ENCODE measurements around the gene CHCHD6.

The CHCHD6 gene

DNA sequence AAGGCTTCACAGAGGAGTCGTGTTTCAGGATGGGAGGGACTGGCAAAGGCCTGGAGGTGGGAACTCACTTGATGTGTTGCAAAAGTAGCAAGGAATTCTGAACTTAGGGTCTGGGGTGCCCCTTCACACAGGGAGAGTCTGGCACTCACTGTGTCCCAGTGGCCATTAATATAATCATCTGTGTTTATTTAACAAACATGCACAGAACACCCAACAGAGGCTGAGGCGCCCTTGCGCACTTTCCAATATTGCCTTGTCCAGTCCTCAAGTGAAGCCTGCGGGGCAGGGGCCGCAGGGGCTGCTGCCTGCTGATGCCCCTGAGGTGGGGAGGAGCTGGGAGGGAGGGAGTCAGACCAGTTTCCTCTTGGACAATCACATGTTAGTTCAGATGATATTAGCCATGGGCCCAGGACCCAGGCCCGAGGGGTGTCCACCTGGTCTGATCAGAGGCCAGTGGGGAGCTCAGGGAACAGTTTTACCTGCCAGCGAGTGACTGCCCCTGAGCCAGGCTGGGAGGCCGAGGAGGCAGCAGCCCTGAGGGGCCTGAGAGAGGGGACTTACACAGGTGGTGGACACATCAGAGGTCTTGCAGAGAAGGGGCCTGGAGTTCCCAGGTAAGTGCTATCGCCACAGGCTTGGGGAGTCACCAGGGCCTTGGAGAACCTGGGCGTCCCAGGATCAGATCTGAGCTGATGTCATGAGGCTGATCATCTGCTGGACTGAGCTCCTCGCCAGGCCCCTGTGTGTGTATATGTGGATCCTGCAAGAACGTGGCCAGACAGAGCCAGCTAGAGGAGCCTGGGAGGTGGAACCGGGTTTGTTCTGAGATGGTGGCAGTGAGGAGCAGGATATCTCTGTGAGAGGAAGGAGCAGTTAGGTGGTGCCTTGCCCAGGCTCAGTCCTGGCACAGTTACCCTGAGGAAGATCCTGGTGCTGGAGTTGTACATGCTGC is 35.3 kb upstream of the CHCHD6 start:
- DNase-seq (ENCODE audit: low spot score), result no peak

DNA sequence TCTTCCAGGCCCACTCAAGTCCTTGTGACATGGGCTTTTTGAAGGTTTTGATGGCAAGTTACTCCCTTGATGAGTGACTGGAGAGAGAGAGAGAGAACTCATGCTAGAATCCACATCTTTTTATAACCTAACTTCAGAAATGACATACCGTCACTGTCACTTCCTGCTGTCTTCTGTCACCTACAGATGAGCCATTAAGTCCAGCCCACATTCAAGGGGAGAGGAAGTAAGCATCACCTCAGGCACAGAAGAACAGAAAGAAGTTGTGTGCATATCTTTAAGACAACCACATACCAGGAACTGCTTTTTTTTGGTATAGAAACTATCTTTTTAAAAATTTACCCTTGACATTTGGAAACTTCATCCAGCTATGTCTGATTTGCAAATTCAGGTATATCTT is 32.5 kb upstream of the CHCHD6 start:
- no peak for DNase-seq (ENCODE audit: low spot score)

DNA sequence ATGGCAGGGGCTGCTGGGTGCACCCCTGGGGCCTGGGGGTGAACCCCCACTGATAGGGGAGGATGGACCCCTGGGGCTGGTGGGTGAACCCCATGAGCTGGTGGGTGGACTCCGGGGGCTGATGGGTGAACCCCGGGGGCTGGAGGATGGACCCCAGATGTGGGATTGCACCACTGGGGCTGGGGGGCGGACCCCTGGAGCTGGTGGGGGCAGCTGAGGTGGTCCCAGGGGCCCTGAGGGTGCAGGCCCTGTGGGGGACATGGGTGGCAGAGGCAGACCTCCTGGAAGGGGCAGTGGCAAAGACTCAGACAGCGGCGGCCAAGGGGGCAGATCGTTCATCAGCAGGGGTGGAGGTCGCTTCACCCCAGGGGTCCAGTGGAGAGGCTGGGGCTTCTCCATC is 31.7 kb upstream of the CHCHD6 start:
- no peak for DNase-seq (ENCODE audit: low spot score)

DNA sequence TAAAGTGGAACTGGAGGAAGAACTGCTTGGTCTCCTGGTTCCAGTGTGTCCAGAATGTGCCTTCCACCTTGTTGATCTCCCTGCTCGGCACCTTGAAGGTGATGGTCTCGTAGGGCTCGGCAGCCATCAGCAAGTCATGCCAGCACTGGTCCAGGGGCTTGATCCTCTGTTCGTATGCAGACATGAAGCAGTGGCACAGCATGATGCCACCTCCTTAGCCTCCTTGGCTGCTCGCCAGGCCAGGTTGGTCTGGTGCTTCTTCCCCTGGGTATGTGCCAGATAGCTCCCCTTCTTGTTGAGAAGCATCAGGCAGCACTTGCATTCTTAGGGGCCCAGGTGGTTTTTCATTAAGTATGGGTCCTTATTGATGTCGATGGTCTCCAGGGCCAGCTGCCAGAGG is 31.3 kb upstream of the CHCHD6 start:
- no peak for DNase-seq (ENCODE audit: low spot score)

DNA sequence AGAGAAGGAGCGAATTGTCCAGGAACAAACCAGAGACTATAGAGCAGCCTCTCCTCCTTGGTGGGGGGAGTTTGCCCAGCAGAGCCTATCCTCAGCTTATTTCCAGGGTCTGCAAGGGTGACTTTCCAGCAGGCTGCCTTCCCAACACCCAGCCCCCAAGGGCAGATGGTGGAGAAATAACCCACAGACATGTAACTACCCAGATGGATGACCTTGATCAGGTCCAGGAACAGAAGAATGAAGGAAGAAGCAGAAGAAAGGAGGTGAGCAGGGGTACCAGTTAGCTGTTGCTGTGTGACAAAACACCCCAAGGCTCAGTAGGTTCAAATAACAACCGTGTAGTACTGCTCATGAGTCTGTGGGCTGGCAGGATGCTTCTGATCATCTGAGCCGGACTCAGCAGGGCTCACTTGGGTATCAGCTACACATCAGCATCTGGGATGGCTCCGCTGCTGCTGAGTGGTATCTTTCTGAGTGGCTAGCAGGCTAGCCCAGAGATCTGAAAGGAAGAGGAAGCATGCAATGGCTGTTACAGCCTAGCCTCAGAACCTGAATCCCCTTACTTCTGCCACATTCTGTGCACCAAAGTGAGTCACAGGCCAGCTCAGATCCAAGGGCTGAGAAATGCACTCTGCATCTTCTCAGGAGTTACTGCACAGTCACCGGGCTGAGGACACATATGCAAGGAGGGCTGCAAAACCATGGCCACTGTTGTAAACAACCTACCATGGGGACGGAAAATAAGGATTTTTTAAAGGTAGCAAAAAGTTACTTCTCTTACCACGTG is 26.9 kb upstream of the CHCHD6 start:
- DNase-seq (ENCODE audit: low spot score), result no peak

DNA sequence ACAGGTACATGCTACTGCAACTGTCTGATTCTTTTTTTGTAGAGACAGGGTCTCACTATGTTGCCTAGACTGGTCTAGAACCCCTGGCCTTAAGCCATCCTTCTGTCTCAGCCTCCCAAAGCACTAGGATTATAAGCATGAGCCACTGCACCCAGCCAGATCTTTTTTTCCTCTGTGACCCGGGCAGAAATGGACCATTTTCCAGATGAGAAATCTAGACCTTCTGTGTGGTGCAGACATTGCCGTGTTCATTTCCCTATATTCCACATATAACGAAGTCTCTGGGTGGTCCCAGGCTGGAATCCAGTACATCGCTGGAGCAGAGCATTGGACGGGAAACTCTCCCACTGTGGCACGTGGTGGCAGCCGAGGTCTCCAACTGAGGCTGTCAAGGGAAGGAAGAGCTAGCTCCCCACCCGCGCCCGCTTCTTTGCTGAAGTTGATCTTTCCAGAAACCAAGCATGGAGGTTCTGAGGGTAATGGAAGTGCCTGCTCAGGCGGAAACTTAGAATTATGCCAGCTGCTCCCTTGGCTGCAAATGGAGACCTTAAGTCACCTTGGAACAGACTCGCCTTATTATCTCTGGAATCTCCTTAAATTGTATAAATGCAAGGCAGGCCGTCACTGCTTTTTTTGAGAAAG is 26.1 kb upstream of the CHCHD6 start:
- DNase-seq (ENCODE audit: low spot score), result no peak

DNA sequence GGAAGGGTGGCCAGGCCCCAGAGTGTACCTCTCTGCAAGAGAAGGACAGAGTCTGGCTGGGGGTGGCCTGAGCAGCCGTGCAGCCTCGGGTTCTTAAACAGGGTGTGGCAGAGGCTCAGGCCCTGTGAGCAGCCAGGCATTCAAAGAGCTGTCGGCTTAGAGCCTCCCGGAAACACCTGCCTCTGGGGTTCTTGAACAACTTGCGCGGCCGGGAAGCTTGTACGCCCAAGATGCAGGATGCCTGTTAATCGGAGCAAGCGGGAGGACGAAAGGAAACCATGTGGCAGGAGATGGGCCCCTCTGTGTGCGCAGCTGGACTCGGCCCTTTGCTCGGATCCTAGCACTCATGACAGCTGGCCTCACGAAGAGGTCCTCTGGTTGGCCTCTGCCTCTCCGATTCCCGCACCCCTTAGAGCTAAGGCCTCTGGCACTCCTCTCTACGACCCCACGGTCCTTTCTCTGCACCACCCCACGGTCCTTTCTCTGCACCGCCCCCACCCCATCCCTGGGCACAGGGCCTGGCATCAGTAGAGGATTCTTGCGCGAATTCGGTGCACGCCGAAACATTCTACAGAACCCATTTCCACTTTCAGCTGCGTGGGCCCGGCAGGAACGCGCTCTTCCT is 25.2 kb upstream of the CHCHD6 start:
- no peak for DNase-seq (ENCODE audit: low spot score)

DNA sequence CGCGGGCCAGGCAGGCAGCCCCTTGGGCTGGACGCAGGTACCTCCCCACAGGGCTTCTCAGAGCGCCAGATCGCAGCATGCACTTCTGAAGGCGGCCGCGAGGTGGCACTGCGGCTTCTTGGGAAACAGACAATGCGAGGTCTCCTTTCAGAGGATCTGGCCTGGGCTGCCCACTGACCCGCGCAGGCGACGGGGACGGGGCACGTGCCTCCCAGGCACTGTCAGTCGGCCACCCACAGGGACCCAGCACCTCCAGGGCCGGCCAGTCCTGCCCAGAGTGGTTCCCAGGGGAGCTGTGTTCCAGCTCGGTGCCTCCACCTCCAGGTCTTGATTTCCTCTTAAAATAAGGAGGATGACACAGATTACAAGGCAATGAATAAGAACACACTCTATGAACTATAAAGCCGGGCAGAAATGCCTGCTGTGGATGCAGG is 24.7 kb upstream of the CHCHD6 start:
- peak; percentile 76 for DNase-seq (ENCODE audit: low spot score)

DNA sequence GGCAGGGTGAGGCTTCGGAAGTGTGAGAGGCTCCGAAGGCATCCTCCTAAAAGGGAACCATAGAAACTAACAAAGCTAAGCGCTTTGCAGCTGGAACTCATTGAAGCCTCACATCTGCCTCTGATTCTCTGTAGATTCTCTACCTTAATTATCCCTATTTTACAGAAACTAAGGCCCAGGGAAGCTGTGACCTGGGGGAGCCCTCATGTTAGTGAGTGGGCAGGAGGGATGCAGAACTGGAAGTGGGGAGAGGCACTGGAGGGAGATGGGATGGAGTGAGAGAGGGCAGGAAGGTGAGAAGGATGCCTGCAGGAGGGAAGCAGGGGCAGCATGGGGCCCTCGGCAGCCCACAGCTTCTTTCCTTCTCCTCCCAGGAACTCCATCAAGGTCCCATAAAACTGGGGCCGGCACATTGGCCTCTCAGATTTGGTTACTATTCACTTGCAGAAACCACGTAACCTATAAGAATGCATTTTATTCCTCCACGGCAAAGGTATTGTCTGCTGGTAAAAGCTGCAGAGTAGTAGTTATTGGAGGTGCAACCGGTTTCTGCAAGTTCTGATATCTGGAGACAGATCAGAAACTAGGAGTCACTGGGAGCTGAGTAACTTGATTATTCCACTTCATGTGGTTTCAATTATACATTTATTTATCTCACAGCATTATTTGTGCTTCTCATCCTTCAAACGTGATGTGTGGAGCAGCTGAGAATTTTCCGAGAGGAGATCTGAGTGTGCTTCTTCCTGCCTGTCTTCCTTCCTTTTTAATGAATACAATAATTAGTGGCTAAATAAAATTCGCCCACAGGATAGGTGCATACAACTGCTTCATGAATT is 24.0 kb upstream of the CHCHD6 start:
- no peak for DNase-seq (ENCODE audit: low spot score)

DNA sequence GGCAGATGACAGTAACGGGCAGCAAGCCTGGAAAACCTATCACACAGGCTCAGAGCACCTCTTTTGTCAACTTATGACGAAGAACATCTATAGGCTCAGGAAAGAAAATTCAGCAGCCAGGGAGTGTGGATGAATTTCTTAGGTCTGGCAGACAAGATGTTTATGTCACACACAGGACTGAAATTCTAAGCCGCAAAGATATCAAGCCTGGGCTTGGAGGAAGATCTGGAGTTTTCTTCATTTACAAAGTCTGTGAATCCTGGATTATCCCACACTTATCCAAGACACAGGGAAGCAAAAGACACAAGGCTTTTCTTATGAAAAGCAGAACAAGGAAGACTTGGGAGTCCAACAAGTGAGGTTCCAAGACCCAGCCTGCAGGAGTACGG is 23.4 kb upstream of the CHCHD6 start:
- DNase-seq (ENCODE audit: low spot score), result no peak

DNA sequence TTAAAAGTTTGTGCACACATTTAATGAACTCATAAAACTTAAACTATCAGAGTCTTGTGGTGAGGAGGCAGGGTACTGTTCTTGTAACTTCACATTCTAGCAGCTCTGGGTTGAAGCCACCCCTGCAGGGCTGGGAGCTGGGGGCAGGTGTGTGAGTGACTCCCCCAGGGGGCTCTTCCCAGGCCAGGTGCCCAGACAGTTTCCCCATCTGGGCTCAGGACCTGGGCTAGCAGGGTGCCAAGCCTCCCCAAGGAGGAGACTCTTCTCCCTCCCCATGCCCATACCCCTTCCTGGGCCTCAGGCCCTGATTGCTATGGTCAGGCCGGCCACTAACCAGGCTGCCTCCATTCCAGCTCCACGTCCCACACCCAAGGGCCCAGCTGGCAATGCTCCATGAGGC is 22.0 kb upstream of the CHCHD6 start:
- DNase-seq (ENCODE audit: low spot score), result no peak

DNA sequence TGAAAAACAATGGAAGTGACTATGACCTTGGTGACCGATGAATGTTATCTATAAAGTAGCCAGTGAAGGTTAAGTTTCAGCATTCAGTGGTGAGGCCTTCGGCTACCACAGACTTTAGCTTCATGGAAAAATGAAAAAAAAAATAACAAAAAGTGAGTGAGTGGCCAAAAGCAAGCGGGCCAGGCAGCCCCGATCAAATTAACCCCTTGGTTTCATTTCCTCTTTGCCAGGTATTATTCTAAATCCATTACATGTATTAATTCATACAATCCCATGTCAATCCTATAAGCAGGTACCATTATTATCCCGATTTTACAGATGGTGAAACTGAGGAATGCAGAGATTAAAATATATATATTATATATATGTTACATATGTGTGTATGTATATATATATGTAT is 21.0 kb upstream of the CHCHD6 start:
- no peak for DNase-seq (ENCODE audit: low spot score)

DNA sequence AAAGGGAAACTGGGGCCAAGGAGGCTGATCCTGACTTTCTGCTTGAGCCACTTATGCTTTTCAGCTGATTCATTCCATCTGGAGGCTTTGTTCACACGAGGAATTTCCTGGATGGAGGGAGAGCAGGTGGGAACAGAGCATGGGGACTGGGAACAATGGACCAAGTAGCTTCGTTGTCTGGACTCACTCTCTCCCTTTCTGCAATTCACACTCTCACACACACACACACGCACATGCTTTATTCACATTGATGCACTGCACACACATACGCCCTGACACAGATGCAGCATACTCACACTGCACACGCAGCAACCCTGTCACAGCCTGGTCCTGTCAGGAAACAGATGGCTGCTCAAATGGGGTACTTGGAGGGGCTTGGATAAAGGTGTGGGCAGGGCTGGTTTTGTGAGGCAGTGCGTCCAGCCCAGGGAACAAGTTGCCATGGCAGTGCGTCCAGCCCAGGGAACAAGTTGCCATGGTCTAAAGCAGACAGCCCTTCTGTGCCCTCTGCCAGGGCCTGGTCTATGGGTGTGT is 19.8 kb upstream of the CHCHD6 start:
- no peak for DNase-seq (ENCODE audit: low spot score)

DNA sequence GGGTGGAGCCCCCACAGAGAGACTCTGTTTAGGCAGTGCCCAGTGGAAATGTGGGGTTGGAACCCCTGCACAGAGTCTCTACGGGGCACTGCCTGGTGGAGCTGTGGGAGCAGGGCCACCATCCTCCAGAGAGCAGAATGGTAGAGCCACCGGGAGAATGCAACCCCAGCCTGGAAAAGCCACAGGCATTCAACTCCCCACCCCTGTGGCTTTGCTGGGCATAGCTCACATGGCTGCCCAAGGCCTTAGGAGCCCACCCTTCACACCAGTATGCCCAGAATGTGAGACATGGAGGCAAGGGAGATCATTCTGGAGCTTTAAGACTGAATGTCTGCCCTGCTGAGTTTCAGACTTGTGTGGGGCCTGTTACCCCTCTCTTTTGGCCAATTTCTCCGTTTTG is 19.0 kb upstream of the CHCHD6 start:
- no peak for DNase-seq (ENCODE audit: low spot score)

DNA sequence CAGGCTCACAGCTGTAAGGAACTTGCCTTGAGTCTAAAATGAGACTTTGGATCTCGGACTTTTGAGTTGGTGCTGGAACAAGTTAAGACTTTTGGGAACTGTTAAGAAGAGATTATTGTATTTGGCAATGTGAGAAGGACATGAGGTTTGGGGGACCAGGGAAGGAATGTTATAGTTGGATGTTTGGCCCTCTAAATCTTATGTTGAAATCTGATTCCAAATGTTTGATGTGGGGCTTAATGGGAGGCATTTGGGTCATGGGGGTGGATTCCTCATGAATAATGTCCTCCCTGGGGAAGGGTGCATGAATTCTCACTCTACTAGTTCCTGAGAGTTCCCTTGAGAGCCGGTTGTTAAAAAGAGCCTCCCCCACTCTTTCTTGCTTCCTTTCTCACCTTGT is 18.5 kb upstream of the CHCHD6 start:
- no peak for DNase-seq (ENCODE audit: low spot score)

DNA sequence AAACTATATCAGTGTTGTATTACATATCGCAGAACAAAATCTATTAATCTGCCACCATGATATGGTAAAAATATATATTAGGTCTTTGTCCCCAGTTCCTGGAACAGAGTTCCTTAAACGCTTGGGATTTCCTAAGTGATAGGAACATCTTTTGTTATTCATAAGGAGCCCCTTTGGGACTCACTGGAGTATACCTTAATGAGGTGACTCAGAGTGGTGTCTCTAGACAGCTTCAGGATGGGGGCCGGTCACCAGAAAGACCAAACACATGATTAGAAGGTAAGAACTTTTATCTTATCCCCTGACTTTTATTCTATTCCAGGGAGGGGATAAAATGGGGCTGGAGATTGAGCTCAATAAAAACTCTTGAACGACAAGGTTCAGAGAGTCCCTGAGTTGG is 12.3 kb upstream of the CHCHD6 start:
- DNase-seq (ENCODE audit: low spot score), result no peak

DNA sequence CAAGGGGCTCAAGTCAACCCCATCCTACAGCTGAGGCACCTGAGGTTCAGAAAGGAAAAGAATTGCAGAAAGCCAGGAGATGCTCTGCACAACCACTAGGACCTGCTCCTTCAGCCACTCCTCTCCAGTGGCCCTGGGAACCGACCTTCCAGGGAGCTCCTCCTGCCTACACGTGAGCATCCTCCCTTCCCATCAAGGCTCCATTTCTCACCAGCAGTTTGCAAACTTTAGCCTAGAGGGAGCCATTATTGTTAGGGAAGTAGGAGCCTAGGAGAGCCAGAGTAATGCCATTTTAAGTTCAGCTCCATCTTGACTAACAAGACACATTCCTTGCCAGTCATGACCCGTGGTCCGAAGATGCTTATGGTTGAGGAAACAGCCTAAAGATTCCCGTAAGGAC is 11.2 kb upstream of the CHCHD6 start:
- no peak for DNase-seq (ENCODE audit: low spot score)

DNA sequence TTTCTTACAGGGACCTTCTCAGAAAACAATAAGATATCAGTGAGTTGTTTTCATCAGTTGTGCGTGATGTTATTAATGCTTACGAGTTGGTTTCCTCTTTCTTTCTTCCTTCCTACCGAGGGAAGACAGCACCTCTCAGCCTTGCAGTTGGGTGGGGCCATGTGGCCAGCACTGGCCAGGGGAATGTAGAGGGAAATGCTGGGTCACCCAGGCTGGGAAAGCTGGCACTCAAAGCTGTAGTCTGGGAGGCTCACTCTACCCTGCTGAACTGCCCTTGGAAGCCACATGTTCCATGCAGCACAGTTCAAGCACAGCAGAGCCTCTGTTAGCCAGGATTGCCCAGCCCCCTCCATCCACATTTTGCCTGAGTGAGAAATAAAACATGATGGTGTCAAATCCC is 10.1 kb upstream of the CHCHD6 start:
- DNase-seq (ENCODE audit: low spot score), result no peak

DNA sequence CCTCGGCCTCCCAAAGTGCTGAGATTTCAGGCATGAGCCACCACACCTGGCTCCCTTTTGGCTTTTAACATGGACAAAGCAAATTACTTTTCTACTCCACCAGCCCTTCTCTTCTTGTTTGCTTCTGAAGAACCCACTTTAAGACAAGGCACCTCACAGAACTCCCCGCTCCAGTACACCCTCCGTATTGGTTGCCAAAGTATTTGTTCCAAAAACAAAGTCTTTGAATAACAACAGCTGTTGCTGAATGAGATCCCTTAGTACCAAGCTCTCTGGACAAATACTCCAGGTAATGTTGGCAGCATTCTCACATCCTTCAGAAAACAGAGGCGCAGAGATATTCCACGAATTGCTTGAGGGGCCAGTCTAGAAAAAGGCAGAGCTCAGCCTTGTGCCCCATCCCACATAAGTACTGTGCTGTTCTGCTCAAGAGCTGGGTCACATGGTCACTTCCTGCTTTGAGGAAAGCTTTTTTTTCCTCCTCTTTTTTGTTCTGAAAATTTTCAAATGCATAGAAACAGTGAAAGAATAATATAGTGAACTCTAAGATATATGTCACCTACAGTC is 7.3 kb upstream of the CHCHD6 start:
- no peak for DNase-seq (ENCODE audit: low spot score)

DNA sequence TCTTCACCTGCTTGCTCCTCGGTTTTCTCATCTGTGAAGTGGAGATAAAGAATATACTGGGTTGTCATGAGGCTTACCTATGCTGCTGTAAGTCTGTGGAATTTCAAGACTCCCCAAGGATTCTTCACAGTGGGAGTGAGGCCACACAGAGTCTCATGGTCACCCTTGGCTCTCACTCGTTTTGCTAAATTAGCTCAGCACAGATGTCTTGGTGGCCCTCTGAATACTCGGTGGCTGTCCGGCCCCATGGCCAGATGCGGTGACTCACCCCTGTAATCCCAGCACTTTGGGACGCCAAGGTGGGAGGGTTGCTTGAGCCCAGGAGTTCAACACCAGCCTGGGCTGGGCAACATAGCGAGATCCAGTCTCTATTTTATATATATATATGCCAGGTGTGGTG is 5.0 kb upstream of the CHCHD6 start:
- no peak for DNase-seq (ENCODE audit: low spot score)
